Measurements from ENCODE around the gene RBBP4. TPM values are rescaled to one million over a fixed set of nuclear protein-coding genes. Genes with fewer than 3 reads are reported as not detected.
"Not testable (repeated sequence)": the region's sequence is repeated elsewhere in the genome, so short reads cannot be mapped to it uniquely, and the experiment has no call there.

The RBBP4 gene
- total RNA-seq, 4 donors from 2014 or later: 50.0 to 92.3 (median 53.0) TPM

- Histone ChIP-seq H3K27me3 (no peaks in the 10 kb centered on the region), H3K4me1 (peaks cover 35 to 47% of the 10 kb centered on the region in 2 donors), H3K4me3 (no peak overlapping the region), H3K36me3 (peaks cover 0 to 41% of the 10 kb centered on the region in 2 donors), H3K27ac (peak overlapping the region; percentile 29 to 77 (median 60)), H3K9me3 (no peaks in the 10 kb centered on the region)
- DNase-seq (no peak), ATAC-seq (no peak)
- intact Hi-C loops (cut with DNase I; ENCODE audit: low total_unique reads): no loop called here
- in situ Hi-C loops (cut with MboI; ENCODE audit: low sequenced_read_pairs in 4 of 4): no loop called here
- TF ChIP-seq POLR2A (IDR thresholded peaks at IDR 0.05): no peak
Observed at GRCh38 chr1:32685498-32685897, 34.5 kb downstream of the RBBP4 start.

GRCh38 chr1:32686387-32686786 is 35.4 kb downstream of the RBBP4 start:
- TF ChIP-seq POLR2A (IDR thresholded peaks at IDR 0.05): no peak
- TF ChIP-seq CTCF (IDR thresholded peaks at IDR 0.05 in 4 of 5, conservative IDR thresholded peaks at IDR 0.05 in 1 of 5): no peak
- H3K27me3 ChIP-seq: no peaks in the 10 kb centered on the region
- DNase-seq: no peak
- H3K9me3 ChIP-seq: no peaks in the 10 kb centered on the region
- H3K4me1 ChIP-seq: peaks cover 30 to 38% of the 10 kb centered on the region in 2 donors
- intact Hi-C loops (cut with DNase I; ENCODE audit: low total_unique reads): no loop called here
- ATAC-seq: no peak
- no peak overlapping the region for H3K4me3 ChIP-seq
- peak overlapping the region in 3 of 4 donors; percentile 49 to 77 (median 71) for H3K27ac ChIP-seq
- peaks cover 0 to 33% of the 10 kb centered on the region in 2 donors for H3K36me3 ChIP-seq
- in situ Hi-C loops (cut with MboI; ENCODE audit: low sequenced_read_pairs in 4 of 4): no loop called here

GRCh38 chr1:32693455-32694174 is 42.6 kb downstream of the RBBP4 start:
- in situ Hi-C loops (cut with MboI; ENCODE audit: low sequenced_read_pairs in 4 of 4) (no loop called here), intact Hi-C loops (cut with DNase I; ENCODE audit: low total_unique reads) (no loop called here)
- no peaks in the 10 kb centered on the region for H3K9me3 ChIP-seq
- H3K4me1 ChIP-seq: peaks cover 31 to 35% of the 10 kb centered on the region in 2 donors
- H3K4me3 ChIP-seq: no peak overlapping the region
- peak in 1 of 2 donors; percentile 28 for ATAC-seq
- DNase-seq: no peak
- H3K27ac ChIP-seq: peak overlapping the region; percentile 47 to 99 (median 74)
- peaks cover 0 to 29% of the 10 kb centered on the region in 2 donors for H3K36me3 ChIP-seq
- no peaks in the 10 kb centered on the region for H3K27me3 ChIP-seq
- no peak for TF ChIP-seq POLR2A (IDR thresholded peaks at IDR 0.05)

GRCh38 chr1:32695098-32695904 is 44.3 kb downstream of the RBBP4 start:
- peak overlapping the region; percentile 41 to 99 (median 81) for H3K27ac ChIP-seq
- DNase-seq: peak; percentile 40 to 66
- peaks cover 42 to 51% of the 10 kb centered on the region in 2 donors for H3K4me1 ChIP-seq
- intact Hi-C loops (cut with DNase I; ENCODE audit: low total_unique reads) (no loop called here), in situ Hi-C loops (cut with MboI; ENCODE audit: low sequenced_read_pairs in 4 of 4) (no loop called here)
- TF ChIP-seq CTCF (IDR thresholded peaks at IDR 0.05 in 4 of 5, conservative IDR thresholded peaks at IDR 0.05 in 1 of 5) (no peak), POLR2A (IDR thresholded peaks at IDR 0.05) (no peak)
- H3K36me3 ChIP-seq: peaks cover 0 to 29% of the 10 kb centered on the region in 2 donors
- no peaks in the 10 kb centered on the region for H3K9me3 ChIP-seq
- peak overlapping the region in 1 of 4 donors; percentile 13 for H3K4me3 ChIP-seq
- no peaks in the 10 kb centered on the region for H3K27me3 ChIP-seq
- ATAC-seq: peak; percentile 30 to 38

- DNase-seq: peak in 1 of 2 donors; percentile 11
- ATAC-seq: no peak
- Histone ChIP-seq H3K36me3 (peaks cover 0 to 29% of the 10 kb centered on the region in 2 donors), H3K9me3 (no peaks in the 10 kb centered on the region), H3K4me1 (peaks cover 47 to 57% of the 10 kb centered on the region in 2 donors), H3K4me3 (no peak overlapping the region), H3K27me3 (no peaks in the 10 kb centered on the region), H3K27ac (peak overlapping the region; percentile 41 to 99 (median 81))
- TF ChIP-seq POLR2A (IDR thresholded peaks at IDR 0.05) (no peak), CTCF (IDR thresholded peaks at IDR 0.05 in 4 of 5, conservative IDR thresholded peaks at IDR 0.05 in 1 of 5) (no peak)
- in situ Hi-C loops (cut with MboI; ENCODE audit: low sequenced_read_pairs in 4 of 4) (no loop called here), intact Hi-C loops (cut with DNase I; ENCODE audit: low total_unique reads) (no loop called here)
Observed at GRCh38 chr1:32696041-32696440, 45.0 kb downstream of the RBBP4 start.

- H3K27ac ChIP-seq: peak overlapping the region in 3 of 4 donors; percentile 41 to 99 (median 98)
- intact Hi-C loops (cut with DNase I; ENCODE audit: low total_unique reads); ATAC-seq; H3K4me3 ChIP-seq; in situ Hi-C loops (cut with MboI; ENCODE audit: low sequenced_read_pairs in 4 of 4); H3K27me3 ChIP-seq; H3K9me3 ChIP-seq: not testable (repeated sequence)
- H3K36me3 ChIP-seq: peaks cover 0 to 29% of the 10 kb centered on the region in 2 donors
- DNase-seq: peak in 1 of 2 donors; percentile 3
- peaks cover 50 to 61% of the 10 kb centered on the region in 2 donors for H3K4me1 ChIP-seq
Observed at GRCh38 chr1:32696996-32697395, 46.0 kb downstream of the RBBP4 start.

Data from gastrocnemius medialis (tissue), 4 donors.